GM19043 (cell line): ENCODE data around the gene DPF3.

Source experiments
- ATAC-seq: cut with Tn5 transposase; IDR thresholded peaks from one replicate; pipeline ENCODE4 v1.9.1; 2021; ENCODE audit warnings: low read depth; ENCODE audit not compliant: unreplicated experiment

The DPF3 gene

DNA sequence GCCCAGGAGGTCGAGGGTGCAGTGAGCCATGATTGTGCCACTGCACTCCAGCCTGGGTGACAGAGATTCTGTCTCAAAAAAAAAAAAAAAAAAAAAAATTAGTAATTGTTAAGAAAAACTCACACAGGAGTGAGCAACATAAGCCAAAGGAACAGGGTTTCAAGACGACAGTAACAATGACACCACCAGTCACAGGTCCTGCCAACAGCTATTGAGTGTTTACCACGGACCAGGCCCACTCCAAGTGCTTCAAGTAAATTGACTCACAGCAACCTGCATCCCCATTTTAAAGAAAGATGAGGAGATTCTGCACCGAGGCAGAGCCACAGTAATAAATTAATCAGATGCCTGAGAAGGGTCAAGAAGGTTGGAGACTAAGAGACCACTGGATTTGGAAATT is 194.5 kb downstream of the DPF3 start:
- ATAC-seq: no peak

DNA sequence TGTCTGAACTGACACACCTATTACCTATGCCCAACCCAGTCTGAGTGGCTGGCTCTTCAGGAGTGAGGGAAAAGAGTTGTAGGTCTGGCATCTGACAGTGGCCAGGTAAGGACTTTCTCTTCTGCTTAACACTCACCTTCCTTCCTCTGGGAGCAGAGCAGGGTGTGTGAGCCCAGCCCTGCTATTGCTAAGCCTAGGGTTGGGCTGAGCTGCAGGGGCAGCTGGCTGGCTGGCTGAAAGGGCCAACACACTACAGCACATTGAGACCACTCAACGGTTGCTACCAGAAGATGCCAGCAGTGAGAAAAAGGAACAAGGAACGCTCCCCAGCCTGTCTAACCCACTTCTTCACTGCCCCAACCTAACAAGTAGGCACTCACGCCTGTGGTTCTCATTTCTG is 201.2 kb downstream of the DPF3 start:
- ATAC-seq: no peak

DNA sequence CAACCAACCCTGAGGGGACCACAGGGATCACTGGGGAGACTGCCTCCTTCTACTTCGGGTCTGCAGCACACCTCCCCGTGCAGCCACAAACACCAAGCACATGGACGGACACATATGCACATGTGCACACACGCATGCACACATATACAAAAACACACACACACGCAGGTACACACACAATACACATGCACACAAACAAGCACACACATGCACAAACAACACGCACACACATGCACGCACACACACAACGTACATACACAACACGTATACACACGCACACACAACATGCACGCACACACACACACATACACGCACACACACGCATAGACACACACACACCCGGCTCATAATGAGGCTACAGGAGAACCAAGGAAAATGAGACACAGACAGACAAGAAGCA is 203.6 kb downstream of the DPF3 start:
- no peak for ATAC-seq

DNA sequence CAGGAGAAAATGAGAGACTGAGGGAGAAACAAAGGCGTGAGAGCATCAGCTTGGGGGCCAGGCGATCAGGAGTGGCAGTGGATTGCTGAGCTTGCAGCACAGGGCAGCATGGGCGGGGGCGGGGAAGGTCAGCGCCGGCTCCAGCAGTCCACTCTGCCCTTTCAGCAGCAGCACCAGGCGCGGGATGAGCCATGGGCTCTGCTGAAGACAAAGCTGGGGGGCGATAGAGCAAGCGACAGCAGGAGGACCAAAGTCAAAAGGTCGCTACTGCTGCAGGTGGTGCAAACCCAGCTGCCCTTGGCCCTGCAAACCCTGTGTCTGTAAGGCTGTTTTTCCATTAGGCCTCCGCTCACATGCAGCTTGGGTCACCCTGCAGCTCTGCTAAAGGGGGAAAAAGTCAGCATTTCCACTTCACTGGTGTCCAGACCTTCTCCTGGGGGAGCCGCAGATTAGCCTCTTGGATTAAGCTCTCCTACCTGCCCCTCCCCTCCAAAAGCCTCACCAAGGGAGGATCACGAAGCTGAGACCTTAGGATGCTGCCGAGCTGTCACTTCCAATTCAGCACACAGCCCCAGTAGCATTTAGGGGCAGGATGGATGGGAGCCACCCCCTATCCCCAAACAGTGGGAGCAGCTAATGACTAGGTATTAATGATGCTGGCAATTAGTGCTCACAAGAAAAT is 204.8 kb downstream of the DPF3 start:
- ATAC-seq: no peak

DNA sequence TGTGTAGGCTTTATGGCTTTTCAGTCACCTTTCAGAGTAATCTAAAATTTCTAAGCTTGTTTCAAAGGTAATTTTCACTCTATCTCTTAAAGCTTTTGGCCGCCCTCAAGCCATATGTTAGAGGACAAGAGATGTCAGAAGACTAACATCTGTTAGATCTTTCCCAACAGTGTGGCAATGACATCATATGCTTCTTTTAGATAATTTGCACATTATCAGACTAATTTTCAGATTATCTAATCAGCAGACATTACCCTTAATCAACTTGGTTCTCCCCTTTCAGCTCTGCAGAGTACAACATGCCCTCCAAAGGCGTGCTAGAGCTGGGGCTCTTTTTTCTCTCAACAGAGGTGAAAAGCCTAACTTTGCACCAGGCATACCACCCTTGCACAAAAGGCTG is 207.1 kb downstream of the DPF3 start:
- no peak for ATAC-seq

DNA sequence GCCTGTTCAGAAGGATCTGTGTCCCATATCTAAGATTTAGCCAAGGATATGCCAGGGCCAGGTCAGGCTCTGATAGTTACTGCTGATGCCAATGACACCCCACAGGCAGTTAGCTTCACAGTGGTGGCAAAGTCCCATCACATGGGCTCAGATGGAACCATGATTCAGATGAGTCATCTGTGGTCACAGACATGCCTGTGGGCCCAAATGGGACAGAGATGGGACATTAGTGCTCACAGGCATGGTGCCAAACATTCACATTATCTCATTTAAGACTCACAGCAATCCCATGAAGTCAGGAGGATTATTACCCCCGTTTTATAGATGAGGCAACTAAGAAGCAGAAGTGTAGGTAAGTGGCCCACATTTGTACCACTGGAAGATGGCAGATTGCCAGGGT is 207.8 kb downstream of the DPF3 start:
- no peak for ATAC-seq

DNA sequence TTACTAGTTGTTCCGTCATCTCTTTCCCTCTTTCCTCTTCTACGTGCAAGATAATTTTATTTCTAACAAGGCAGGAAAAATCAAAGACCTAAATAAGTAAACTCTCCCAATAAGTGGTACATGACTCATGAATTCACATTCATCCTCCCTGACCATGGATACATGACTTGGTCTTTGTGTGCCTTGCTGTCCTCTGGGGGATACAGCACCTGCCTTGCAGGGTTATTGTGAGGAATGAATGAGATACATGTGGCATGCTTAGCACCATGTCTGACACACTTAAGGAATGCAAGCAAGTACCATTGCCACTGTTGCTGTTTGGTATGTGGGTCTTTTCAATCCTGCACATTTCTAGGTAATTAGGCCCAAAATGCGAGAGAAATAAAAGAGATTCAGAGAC is 208.4 kb downstream of the DPF3 start:
- no peak for ATAC-seq

DNA sequence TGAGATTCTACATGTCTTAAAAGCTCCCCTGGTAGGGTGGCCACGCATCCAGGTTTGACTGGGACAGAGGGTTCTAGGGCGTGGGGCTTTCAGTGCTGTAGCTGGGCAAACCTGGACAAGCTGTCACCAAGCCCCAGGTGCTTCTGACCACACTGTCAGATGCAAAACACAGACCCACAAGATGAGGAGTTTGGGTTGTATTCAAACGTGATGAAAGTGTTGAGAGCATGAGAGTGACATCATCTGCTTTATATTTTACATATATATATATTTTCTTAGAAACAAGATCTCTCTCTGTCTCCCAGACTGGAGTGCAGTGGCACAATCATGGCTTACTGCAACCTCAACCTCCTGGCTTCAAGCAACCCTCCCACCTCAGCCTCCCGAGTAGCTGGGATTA is 210.1 kb downstream of the DPF3 start:
- ATAC-seq: no peak

DNA sequence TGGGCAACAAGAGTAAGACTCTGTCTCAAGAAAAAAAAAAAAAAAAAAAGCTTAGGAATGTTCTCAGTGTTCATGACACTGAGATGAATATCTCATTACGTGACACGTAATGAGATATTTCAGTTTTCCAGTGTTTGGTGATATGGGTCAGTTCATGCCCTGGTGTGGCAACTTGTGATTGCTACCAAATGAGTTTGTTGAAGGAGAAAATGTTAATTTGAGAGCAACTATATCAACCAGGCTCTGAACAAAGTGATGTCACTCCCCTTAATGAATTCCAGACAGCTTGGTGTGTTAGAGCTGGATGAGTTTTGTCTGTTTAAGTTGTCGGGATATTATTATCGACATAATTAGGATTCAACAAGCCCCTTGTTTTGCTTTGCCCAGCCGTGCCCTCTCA is 211.7 kb downstream of the DPF3 start:
- ATAC-seq: no peak

DNA sequence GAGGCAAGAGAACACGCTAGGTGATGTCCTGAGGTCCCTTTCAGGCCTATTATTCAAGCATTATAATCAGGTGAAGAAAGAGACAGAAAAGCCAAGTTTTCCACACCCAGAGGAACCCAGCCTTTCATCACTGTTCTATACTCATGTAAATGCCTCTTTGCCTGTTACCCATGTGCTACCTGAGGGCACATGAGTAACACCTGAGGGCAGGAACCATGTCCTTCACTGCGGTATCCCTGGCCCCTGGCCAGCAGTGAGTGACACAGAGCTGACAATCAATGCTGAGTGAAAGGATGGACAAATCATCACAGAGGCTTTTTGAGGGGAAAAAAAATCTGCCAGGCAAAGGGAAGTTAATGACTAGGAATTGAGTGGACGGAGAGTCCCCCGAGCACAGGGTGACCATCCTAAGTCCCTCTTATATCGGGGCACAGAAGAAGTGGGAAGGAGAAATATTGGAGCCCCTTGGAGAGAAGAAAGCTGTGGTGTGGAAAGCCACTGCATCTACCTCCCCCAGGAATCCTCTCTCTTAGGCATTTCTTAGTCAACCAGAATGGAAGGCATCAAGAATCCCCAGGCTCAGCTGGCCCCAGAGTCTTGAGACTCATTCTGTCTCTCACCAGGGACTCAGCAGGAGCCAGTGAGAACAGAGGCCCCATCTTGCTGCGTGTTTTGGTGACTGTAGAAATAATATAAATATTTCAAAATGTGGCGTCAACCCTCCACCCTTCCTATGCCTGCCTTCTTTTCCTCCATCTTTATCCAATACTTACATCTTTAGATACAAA is 212.9 kb downstream of the DPF3 start:
- ATAC-seq: no peak

DNA sequence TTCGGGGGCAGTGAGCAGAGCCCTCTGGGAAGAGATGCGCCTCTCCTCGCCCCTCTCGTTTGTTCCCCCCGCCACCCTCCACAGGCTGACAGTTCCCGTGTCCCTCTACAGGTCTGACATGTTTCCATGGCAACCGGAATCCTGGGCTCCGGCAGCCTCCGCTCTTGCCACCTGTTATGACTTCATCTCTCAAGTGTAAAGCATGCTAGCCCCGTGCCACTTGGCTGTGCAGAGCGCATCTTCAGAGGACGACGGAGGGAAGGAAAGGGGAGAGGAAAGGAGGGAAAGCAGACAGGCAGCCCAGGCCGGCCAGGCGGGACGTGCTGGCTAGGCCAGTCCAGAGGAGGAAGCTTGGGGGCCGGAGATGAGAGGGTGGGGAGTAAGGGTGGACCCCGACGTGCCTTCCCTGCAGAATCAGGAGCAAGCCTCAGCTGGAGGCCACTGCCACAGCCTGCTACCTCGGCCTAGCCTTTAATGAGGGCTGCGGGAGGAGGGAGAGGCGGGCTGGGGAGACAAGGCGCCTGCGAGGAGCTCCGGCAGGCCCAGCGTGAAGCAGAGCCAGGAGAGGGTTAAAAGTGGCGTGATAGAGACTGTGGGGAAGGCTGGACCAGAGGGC is 214.3 kb downstream of the DPF3 start:
- ATAC-seq: no peak

DNA sequence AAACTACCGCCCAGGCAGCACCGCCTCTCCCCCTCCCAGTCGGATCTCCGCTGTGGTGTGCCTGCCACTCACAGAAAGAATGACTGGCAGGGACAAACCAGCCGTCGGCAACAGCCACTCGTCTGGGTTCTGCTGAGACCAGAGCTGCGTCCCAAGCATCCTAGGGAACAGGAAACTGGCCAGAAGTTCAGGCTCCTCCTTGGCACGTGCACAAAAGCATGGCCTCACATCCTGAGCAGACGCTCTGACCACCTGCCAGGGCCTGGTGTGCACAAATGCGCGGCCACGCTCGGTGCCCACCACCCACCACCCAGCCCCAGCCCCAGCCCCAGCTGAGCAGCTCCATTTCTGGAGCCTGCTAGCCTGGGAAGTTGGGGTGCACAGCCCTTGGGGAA is 214.8 kb downstream of the DPF3 start:
- ATAC-seq: no peak

DNA sequence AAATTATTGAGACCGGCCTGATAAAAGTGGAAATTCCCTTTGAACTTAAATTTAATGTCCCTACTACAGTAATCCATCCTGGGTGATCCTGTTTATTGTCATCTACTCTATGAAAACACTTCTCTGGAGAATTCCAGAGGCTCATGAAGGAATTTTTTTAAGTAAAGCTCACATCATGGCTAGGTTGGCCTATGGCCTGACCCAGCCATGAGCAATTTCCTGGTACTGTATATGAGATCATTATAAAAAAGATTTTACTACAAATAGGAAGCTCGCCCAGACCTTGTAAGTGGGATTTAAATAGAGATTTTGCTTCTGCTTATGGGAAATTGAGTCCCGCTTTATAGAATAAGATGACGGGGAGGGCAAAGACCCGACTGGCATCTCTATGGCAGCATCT is 215.5 kb downstream of the DPF3 start:
- no peak for ATAC-seq

DNA sequence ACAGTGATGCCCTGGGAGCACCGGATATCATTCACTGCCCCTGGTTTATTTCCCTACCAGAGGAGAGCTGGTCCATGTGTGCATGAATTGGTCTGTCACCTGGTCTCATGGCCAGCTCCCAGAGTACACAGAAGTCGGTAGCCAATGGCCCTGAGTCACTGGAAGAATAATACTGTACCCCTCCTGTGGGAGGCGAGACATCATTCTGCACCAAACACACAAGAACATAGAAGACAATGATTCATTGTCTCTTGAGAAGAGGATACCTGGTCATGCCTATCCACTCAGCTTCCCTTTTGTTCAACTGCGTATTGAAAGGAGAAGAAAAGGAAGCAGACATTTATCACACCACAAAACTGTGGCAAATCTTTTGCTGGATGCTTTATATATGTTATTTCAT is 216.2 kb downstream of the DPF3 start:
- no peak for ATAC-seq

DNA sequence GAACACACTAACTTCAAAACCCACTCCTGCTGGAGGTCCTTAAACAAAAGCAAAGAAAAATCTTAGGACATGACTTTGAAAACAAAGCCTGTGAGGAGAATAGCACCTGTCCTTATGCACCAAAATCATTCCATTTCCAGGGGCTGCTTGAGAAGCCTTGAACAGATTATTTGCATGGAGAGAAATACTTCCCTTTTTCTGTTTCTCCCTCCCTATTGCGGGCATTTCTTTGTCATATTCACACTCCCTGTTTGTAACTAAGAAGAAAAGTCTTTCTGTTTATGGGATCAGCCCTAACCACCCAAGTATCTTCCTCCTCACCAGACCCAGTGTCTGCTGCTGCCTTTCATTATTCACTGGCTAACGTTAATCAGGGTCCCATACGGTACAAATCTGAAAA is 218.8 kb downstream of the DPF3 start:
- ATAC-seq: no peak

DNA sequence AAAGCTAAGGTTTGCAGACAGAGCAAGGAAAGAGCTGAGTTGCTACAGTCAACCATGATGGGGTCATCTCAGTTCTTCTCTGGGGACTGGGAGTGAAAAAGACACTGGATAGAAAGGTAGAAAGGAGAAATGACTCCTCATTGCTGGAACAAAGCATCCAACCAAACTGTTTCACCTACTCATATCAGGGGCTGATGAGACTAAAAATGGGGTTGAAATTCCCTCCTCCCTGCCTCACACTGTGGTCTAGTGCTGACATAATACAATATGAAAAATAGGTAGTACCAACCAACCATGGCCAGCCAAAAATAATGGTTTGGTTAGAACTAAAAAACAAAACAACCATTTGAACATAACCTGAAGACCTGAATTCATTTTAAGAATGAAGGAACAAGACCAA is 220.7 kb downstream of the DPF3 start:
- no peak for ATAC-seq

DNA sequence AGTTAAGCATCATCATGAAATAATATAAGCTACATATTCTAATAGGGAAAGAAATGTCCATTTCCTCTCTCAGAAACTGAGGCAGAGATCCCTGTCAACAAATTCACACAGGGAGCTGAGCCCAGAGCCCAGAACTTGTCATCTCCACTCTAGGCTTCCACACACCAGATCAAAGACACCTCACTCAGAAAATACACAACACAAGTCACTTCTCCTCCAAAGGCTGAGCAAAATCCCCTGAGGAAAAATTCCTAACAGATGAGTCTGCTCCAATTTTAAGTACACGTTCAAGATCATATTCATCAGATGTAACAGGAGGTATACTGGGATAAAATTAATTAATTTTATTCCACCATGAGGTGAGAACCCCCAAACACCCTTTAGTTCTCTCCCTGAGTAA is 227.3 kb downstream of the DPF3 start:
- ATAC-seq: no peak

DNA sequence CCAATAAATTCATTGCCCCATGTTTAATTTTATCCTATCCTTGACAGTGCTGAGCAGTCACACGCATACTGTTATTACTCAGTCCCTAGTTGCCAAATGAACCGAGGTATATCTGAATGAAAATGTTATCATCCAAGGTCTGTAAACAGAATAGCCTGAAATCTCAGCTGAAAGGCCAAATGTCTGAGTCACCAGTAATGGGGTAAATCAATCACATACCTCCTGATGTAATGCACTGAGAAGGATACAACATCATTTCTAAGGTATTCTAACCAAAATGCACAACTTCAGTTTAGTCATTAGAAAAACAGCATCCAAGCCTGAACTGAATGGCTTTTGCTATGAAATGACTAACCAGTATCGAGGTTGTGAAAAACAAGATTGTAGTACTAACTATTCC is 228.6 kb downstream of the DPF3 start:
- ATAC-seq: no peak

DNA sequence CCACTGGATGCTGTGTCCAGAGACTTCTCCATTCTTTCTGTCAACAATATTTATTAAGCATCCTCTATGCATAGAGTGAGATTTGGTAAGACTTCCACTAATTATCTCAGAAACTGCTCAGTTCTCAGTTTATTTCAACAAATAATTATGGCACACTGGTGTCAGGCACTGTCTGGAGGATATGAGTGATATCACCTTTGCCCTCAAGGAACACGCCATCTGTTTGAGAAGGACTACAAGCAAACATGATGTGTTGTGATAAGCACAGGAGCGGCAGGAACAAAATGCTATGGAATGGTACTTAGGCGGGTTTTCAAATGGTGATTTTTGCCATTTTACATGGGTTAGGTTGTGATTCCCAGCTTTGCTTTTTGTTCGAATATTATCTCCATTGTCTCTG is 229.2 kb downstream of the DPF3 start:
- no peak for ATAC-seq

DNA sequence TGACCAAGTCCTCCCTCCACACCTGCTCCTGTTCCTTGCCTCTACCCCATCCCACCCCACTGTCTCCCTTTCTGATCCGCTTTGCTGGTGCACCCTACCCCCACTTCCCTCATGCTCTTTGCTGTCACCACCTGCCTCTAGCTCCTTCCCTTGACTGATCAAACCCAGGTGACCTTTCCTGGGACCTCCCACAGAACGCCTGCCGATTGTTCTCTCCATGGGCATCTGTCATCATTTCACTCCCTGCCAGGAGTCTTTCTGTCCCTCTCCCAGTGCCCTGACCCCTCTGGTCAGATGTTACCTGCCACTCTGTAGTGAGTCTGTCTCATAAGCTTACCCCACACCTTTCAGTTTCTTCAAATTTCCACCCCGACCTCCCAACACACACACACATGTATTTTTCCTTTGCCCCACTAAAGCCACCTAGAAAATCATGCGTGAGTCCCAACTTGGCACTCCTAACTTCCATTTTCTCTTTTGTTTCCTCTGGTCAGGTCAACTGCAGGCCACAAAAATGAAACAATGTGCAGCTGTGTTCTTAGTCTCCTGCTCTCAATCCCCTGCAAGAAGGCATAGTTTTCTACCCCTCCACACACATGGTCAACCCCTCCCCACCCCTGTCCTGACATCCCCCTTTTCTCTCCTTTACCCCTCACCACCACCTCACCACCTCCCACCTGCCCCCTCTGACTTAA is 229.8 kb downstream of the DPF3 start:
- no peak for ATAC-seq

DNA sequence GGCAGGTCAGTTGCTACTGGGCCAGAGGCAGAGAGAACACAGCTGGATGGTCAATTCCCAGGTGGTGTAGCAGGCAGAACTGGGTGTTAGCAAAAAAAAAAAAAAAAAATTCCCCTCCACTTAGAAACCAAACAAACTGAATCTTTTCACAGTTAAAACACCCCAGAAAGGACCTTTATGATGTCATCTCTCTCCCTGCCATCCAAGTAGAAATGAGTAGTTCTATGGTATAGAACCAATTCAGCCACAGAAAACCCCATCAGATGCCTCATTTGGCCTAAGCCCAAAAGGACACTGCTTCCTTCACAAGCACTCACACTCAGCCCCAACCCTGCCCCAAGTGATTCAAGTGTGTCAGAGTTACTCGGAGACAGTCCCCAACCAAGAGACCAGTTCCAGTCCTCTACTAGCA is 230.8 kb downstream of the DPF3 start:
- ATAC-seq: no peak
